NCI-H146 treated with DMSO at 0.1 percent for 48 hours (cell line): ENCODE data around the gene MCM9.

Source experiments
- DNase-seq: peaks from one replicate; lab custom pipeline; 2025; ENCODE audit not compliant: unreplicated experiment; lab: John Stamatoyannopoulos, UW

Gene MCM9

DNA sequence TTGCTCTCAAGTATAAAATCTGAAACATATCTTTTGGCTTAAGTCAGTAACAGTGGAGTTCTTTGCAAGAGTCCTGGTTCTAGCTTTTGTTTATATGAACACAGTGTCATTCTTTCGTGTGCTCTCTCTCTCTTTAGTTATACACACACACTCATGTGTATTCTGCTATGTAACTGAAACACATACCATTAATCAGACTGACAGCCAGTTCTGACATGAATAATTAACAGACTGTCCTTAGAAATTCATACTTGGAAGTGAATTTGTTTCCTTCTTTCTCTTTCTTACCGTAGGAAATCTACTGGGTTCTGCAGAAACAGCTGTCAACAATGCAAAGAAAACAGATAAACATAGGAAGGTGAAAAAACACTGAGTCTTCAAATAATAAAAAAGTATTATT lies 2.5 kb downstream of the MCM9 start:
- DNase-seq: no peak

DNA sequence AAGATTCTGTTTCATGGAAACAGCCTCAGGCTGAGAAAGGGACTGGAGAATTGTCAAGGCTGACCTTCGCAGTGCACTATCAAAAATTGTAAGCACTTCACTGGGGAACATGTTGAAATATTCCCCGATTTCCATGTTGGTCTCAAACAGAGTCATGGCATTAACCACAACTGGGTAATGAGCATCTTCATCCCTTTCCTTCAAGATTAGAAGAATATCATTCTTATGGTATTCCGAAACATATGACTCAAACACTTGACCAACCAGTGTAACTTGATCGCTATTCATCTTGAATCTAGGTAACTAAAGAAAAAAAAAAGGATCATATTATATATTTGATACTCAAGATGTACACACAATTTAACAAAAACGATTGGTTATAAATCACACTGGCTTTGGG lies 3.5 kb downstream of the MCM9 start:
- DNase-seq: no peak

GRCh38 chr6:118930680-118931079 lies 4.3 kb downstream of the MCM9 start:
- DNase-seq: no peak

GRCh38 chr6:118923035-118923434 lies 11.9 kb downstream of the MCM9 start:
- no peak for DNase-seq

DNA sequence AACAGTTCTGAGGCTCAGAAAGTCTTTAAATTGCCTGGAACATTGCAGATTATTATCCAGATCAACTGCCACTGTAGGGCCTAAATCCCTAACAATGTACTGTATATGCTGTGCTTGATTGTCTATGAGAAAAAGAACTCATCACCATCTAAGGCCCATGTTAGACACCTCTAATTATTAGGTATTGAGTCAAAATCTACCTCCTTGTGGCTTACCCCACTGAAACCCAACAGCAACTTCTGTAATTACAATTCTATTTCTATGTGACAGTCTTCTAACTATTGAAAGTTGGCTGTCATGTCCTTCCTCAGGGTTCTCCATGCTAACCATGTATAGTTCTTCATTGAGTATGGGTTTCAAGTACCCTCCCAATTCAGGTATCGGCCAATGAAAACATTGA lies 13.9 kb downstream of the MCM9 start:
- no peak for DNase-seq

DNA sequence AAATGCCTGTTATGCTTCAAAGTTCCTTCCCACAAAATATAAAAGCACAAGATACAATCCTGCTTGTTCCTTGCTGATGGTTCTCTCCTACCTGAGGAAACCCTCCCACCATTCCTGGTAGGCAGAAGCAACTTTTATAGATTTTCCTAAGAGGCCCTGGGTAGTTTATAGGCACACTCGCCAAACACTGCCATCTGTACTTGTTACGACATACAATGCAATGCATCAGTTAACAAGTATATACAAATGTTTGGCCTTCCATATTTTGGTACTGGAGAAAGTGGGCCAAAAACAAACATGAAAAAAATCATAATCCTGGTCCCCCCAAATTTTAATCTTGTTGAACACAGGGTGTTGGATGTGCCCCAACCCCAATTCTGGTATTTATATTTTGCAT lies 16.6 kb downstream of the MCM9 start:
- no peak for DNase-seq

DNA sequence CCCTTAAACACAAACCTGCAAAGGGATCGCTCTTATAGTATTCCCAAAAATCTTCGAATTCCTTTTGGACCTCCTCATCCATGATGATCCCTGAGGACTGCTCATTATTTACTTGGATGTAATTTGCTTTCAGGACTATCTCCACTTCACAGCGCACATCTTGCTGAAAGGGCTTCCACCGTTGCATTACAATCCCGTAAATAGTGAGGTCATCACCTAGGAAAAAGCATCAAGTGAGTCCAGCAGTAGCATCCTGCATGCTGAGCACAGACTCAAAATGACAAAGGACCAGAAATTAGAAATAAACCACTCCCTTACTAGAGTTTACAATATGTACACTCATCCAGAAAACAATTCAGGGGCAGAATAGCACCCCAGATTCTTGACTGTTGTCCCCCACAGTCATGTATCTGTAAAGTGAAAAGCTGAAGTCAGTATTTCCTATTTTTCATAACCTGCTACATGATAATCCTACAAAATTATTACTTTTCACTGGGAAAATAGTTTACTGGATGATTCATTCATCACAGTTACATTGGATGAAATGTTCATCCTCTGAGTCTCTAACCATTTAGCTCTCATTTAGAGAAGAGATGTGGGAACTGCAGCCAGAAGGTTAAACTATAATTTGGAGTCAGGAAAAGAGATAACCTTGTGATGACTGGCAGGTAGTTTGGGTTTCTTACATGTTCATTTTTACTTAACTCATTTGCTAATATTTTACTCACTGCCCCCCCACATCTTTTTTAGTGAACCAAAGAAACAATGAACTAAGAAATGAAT lies 17.2 kb downstream of the MCM9 start:
- no peak for DNase-seq

- DNase-seq: no peak
Observed at GRCh38 chr6:118914598-118914997, 20.4 kb downstream of the MCM9 start.

- no peak for DNase-seq
Observed at GRCh38 chr6:118913161-118913560, 21.8 kb downstream of the MCM9 start.

- no peak for DNase-seq
Observed at GRCh38 chr6:118912646-118913045, 22.3 kb downstream of the MCM9 start.

- DNase-seq: no peak
Observed at GRCh38 chr6:118908441-118908840, 26.5 kb downstream of the MCM9 start.

GRCh38 chr6:118905851-118906250 lies 29.1 kb downstream of the MCM9 start:
- DNase-seq: no peak

DNA sequence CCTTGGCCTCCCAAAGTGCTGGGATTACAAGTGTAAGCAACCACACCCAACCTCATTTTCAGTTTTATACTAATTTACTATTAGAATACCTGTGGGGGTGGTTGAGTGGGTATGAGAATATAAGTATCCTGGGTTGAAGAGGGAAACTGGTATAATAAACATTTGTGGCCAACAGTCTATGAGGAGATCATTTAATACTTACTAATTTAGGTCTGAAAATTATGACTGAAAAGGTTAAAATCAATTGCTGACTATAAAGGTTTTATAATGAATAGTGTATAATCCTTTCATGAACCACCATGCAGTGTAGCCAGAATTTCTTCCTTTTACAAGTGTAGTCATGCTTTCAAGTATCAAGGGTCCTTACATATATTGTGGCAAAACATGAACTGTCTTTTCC lies 29.9 kb downstream of the MCM9 start:
- DNase-seq: no peak

GRCh38 chr6:118903691-118904090 lies 31.3 kb downstream of the MCM9 start:
- no peak for DNase-seq

DNA sequence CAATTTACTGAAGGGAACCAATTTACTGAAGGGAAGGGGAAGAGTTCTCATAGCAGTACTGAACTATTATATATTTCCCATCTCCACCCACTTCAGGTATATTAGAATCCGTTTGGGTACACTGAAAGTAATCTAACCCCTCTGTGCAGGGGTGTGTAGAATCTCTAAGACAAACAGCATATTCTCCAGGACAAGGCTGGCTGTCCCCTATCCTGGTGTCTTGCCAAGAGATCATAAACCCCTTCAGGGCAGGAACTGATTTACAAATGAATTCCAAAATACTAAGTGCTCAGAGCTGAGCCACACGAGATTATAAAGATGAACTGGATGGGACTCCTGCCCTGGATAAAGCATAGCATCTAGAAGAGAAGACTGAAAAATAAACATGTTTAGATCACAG lies 31.8 kb downstream of the MCM9 start:
- DNase-seq: no peak

DNA sequence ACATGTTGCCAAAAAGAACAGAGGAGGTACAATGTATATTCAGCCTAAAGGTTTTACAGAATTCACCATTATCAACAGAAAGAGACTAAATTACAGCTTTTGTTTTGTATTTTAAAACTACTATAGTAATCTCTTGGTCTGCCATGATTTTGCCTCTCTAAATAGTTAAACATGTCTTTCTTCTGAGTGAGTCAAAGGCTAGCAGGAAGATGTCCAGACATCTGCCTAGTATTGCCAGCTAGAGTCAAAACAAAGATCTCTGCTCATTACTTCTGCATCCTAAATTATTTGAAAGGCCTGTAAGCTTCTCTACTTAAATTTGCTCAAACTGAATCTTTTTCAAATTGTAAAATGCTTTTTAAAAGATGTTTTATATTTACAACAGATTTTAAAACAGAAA lies 32.2 kb downstream of the MCM9 start:
- no peak for DNase-seq

DNA sequence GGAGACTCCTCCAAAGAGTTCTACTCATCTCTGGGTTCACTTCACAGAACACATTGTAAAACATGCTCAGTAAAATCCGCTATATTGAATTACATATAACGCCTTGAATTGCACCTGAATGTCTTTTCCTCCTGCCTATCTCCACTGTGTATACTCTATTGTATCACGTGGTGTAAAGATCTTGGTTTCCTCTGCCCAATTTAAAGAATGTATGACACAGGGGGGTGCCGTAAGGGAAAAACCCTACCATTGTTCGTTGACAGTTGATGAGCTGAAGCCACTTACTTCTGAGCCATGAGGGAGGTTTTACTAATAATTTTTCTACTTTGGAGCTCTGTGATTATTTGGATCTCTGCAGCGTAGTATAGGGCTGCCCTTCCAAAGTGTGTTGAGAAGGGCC lies 35.0 kb downstream of the MCM9 start:
- no peak for DNase-seq

GRCh38 chr6:118897386-118897785 lies 37.6 kb downstream of the MCM9 start:
- no peak for DNase-seq

DNA sequence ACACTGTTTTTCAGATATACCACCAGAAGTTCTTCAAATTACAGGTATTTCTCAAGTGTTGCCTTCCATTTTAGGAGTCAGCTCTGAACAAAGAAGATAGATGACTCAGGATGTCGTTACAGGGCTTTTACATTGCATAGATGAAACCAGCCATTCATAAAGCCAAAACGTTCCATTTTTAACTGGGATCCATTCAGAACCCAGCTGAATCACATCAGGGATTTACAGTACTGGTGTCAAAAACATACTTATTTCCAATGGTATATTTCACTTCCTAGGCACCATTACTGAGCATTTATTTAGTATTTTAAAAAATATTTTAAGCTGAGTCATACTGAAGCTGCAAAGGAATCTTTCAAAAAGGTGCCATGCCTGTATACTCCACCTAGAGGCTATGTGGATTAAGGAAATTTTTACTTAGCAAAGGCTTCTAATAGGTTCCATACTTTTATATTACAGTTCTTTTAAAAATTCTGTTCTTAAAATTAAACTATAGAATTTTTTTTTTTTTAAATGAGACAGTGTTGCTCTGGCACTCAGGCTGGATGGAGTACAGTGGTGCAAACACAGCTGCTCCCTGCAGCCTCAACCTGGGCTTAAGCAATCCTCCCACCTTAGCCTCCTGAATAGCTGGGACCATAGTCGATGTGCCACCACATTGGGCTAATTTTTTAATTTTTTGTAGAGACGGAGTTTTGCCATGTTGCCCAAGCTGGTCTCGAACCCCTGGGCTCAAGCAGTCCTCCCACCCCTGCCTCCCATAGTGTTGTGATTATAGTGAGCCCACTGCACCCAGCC lies 38.4 kb downstream of the MCM9 start:
- no peak for DNase-seq

GRCh38 chr6:118895859-118896258 lies 39.1 kb downstream of the MCM9 start:
- no peak for DNase-seq

- no peak for DNase-seq
Observed at GRCh38 chr6:118895261-118895560, 39.7 kb downstream of the MCM9 start.

- DNase-seq: peak; percentile 39
Observed at GRCh38 chr6:118894425-118895260, 40.3 kb downstream of the MCM9 start.
